Measurements from ENCODE around the gene CCDC92B.

CCDC92B gene

GRCh38 chr17:2736956-2737355 lies 12.5 kb downstream of the CCDC92B start:
- no peak overlapping the region for H3K4me3 ChIP-seq (ENCODE audit: low read depth, low read length)
- in situ Hi-C loops (cut with HindIII; ENCODE audit: low sequenced_read_pairs): no loop called here
- no peak for DNase-seq (ENCODE audit: low read depth)
- no peak for TF ChIP-seq CTCF (IDR thresholded peaks at IDR 0.05; ENCODE audit: low read depth, low read length, missing control alignments)

GRCh38 chr17:2735896-2736295 lies 13.6 kb downstream of the CCDC92B start:
- no peak for TF ChIP-seq CTCF (IDR thresholded peaks at IDR 0.05; ENCODE audit: low read depth, low read length, missing control alignments)
- no peak overlapping the region for H3K4me3 ChIP-seq (ENCODE audit: low read depth, low read length)
- in situ Hi-C loops (cut with HindIII; ENCODE audit: low sequenced_read_pairs): no loop called here
- DNase-seq (ENCODE audit: low read depth): no peak

GRCh38 chr17:2734939-2735338 lies 14.5 kb downstream of the CCDC92B start:
- no peak overlapping the region for H3K4me3 ChIP-seq (ENCODE audit: low read depth, low read length)
- in situ Hi-C loops (cut with HindIII; ENCODE audit: low sequenced_read_pairs): no loop called here
- TF ChIP-seq CTCF (IDR thresholded peaks at IDR 0.05; ENCODE audit: low read depth, low read length, missing control alignments): no peak
- DNase-seq (ENCODE audit: low read depth): no peak

DNA sequence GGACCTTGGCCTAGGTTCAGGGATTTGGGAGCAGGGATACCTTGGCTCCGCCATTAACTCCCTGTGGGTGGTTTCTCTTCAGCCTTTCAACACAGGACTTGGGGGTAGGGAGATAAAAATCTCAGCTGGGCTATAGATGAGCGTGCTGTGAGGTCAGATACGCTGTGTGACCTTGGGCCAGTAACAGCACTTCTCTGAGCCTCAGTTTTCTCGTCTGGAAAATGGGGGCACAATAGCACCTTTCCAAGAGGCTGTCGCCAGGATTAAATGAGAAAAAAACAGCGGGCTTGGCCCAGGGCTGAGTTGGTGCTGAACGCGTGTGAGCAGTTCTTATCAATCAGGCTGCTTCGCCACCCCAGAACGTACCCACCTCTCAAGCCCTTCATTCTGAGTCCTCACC lies 17.6 kb downstream of the CCDC92B start:
- no peak for TF ChIP-seq CTCF (IDR thresholded peaks at IDR 0.05; ENCODE audit: low read depth, low read length, missing control alignments)
- no peak for DNase-seq (ENCODE audit: low read depth)
- in situ Hi-C loops (cut with HindIII; ENCODE audit: low sequenced_read_pairs): no loop called here
- H3K4me3 ChIP-seq (ENCODE audit: low read depth, low read length): no peak overlapping the region

GRCh38 chr17:2730764-2731353 lies 18.6 kb downstream of the CCDC92B start:
- DNase-seq (ENCODE audit: low read depth): no peak
- no peak for TF ChIP-seq CTCF (IDR thresholded peaks at IDR 0.05; ENCODE audit: low read depth, low read length, missing control alignments)
- H3K4me3 ChIP-seq (ENCODE audit: low read depth, low read length): no peak overlapping the region
- in situ Hi-C loops (cut with HindIII; ENCODE audit: low sequenced_read_pairs): no loop called here

- TF ChIP-seq CTCF (IDR thresholded peaks at IDR 0.05; ENCODE audit: low read depth, low read length, missing control alignments): no peak
- in situ Hi-C loops (cut with HindIII; ENCODE audit: low sequenced_read_pairs): no loop called here
- no peak overlapping the region for H3K4me3 ChIP-seq (ENCODE audit: low read depth, low read length)
- no peak for DNase-seq (ENCODE audit: low read depth)
Measured at GRCh38 chr17:2724784-2725164, 24.7 kb downstream of the CCDC92B start.
